K562 (cell line): ENCODE measurements around the gene B3GNT4. TPM values are rescaled to one million over a fixed set of nuclear protein-coding genes. Genes with fewer than 3 reads are reported as not detected.

ENCODE experiments used
- RERE ChIP-seq: sonication (generic); formaldehyde crosslinking; IDR thresholded peaks from 2 replicates; pipeline ENCODE4 v1.8.0; 2023; ENCODE audit warnings: missing genetic modification reagents, mild to moderate bottlenecking, borderline replicate concordance
- polyA plus RNA-seq, 8 experiments: library from polyadenylated mRNA; depleted of rRNA in 4 of 8; stranded (reverse) in 5 of 8; unstranded in 3 of 8; fragments of >200 nt; fragmentation: Nextera tagmentation in 2 of 8; fragmentation: Illumina TruSeq in 1 of 8; extraction: Ambion mirVana in 2 of 8; extraction: Trizol in 1 of 8; gene quantifications; 2 replicates each; pipeline versions ENCODE4 v1.2.1 to v1.2.3, GENCODE V29; 2011 to 2014; ENCODE audit warnings: inconsistent platforms in 1 of 8, missing spikeins in 1 of 8
- total RNA-seq, 7 experiments: library from RNA; depleted of rRNA in 6 of 7; stranded (reverse); fragments of >200 nt in 6 of 7; fragmentation: Illumina TruSeq in 2 of 7; extraction: Trizol in 2 of 7; gene quantifications; 2 replicates each; pipeline versions ENCODE4 v1.2.1 to v1.2.3, GENCODE V29; 2011 to 2021; ENCODE audit warnings: low replicate concordance in 1 of 7
- TF ChIP-seq, protein P1 (sequence below): fragments of 250-450 bp; sonication (Bioruptor Pico); IDR thresholded peaks from 2 replicates; pipeline ENCODE4 v1.8.0; 2022; ENCODE audit warnings: inconsistent platforms, mild to moderate bottlenecking, moderate library complexity, borderline replicate concordance

The B3GNT4 gene
- total and polyA plus RNA-seq, 9 of the 15 experiments (the other 6 are each of a cell fraction or from before 2014, with no cell fraction given): 0.17 to 3.2 (median 1.3) TPM

DNA sequence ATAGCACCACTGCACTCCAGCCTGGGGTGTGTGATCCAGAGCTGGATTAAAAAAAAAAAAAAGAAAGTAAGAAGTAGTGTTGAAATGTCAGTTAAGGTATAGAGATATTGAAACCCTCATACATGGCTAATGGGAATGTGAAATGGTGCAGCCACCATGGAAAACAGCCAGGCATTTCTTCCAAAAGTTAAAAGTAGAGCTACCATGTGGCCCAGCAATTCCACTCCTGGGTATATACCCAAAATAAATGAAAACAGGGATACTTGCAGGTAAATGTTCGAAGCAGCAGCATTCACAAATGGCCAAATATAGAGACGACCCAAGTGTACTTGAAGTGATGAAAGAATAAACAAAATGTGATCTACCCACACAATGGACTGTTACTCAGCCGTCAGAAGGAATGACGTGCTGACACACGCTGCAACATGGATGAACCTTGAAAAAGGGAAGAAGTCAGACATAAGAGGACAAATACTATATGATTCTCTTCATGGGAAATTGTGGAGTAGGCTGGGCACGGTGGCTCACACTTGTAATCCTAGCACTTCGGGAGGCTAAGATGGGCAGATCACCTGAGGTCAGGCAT lies 44.7 kb upstream of the B3GNT4 start (continued):
- TF ChIP-seq RERE: no peak
- TF ChIP-seq, protein P1, sequence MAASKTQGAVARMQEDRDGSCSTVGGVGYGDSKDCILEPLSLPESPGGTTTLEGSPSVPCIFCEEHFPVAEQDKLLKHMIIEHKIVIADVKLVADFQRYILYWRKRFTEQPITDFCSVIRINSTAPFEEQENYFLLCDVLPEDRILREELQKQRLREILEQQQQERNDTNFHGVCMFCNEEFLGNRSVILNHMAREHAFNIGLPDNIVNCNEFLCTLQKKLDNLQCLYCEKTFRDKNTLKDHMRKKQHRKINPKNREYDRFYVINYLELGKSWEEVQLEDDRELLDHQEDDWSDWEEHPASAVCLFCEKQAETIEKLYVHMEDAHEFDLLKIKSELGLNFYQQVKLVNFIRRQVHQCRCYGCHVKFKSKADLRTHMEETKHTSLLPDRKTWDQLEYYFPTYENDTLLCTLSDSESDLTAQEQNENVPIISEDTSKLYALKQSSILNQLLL (CRISPR knock-in tag): no peak
